WTC11 (cell line): ENCODE data around the gene HS1BP3.

Experiments used
- CREB1 ChIP-seq: sonication (generic); formaldehyde crosslinking; IDR thresholded peaks from 2 replicates; pipeline ENCODE4 v1.8.0; 2023; ENCODE audit warnings: mild to moderate bottlenecking, missing genetic modification reagents
- E2F1 ChIP-seq: sonication (generic); formaldehyde crosslinking; IDR thresholded peaks from 2 replicates; pipeline ENCODE4 v1.8.0; 2022; ENCODE audit warnings: mild to moderate bottlenecking, missing genetic modification reagents
- ELF4 ChIP-seq: sonication (generic); formaldehyde crosslinking; IDR thresholded peaks from 2 replicates; pipeline ENCODE4 v1.8.1; 2022; ENCODE audit warnings: low read depth, mild to moderate bottlenecking, moderate library complexity, missing genetic modification reagents
- FOXJ3 ChIP-seq: sonication (generic); formaldehyde crosslinking; IDR thresholded peaks from 2 replicates; pipeline ENCODE4 v1.9.0; 2021; ENCODE audit warnings: missing genetic modification reagents, mild to moderate bottlenecking, borderline replicate concordance
- IRF1 ChIP-seq: sonication (generic); formaldehyde crosslinking; IDR thresholded peaks from 2 replicates; pipeline ENCODE4 v1.8.0; 2023; ENCODE audit warnings: missing genetic modification reagents
- NFATC4 ChIP-seq: fragments of 250-450 bp; sonication (Bioruptor Pico); IDR thresholded peaks from 2 replicates; pipeline ENCODE4 v1.9.0; 2021; ENCODE audit warnings: mild to moderate bottlenecking
- RELA ChIP-seq: sonication (generic); formaldehyde crosslinking; IDR thresholded peaks from 2 replicates; pipeline ENCODE4 v1.8.1; 2022; ENCODE audit warnings: missing genetic modification reagents, mild to moderate bottlenecking, borderline replicate concordance
- TEAD1 ChIP-seq: sonication (generic); formaldehyde crosslinking; IDR thresholded peaks from 2 replicates; pipeline ENCODE4 v1.8.0; 2022; ENCODE audit warnings: mild to moderate bottlenecking, missing genetic modification reagents
- USF1 ChIP-seq: sonication (generic); formaldehyde crosslinking; IDR thresholded peaks from 2 replicates; pipeline ENCODE4 v1.8.0; 2022; ENCODE audit warnings: mild to moderate bottlenecking, missing genetic modification reagents
- ZBTB21 ChIP-seq: sonication (generic); formaldehyde crosslinking; IDR thresholded peaks from 2 replicates; pipeline ENCODE4 v1.8.1; 2023; ENCODE audit warnings: mild to moderate bottlenecking, missing genetic modification reagents, borderline replicate concordance
- TF ChIP-seq, protein P1 (sequence below): sonication (generic); formaldehyde crosslinking; IDR thresholded peaks from 2 replicates; pipeline ENCODE4 v1.8.0; 2022; ENCODE audit warnings: mild to moderate bottlenecking, missing genetic modification reagents

GRCh38 chr2:20698916-20699613, 48.2 kb upstream of the HS1BP3 start:
- TF ChIP-seq, protein P1, sequence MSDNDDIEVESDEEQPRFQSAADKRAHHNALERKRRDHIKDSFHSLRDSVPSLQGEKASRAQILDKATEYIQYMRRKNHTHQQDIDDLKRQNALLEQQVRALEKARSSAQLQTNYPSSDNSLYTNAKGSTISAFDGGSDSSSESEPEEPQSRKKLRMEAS (CRISPR knock-in tag), result no peak
- no peak for TF ChIP-seq RELA (CRISPR knock-in tag)
- no peak for TF ChIP-seq FOXJ3 (CRISPR knock-in tag)
- TF ChIP-seq ELF4 (CRISPR knock-in tag), result no peak
- TF ChIP-seq IRF1, result no peak
- no peak for TF ChIP-seq CREB1 (CRISPR knock-in tag)
- no peak for TF ChIP-seq NFATC4 (CRISPR knock-in tag)
- TF ChIP-seq E2F1 (CRISPR knock-in tag), result no peak
- no peak for TF ChIP-seq USF1 (CRISPR knock-in tag)
- TF ChIP-seq ZBTB21 (CRISPR knock-in tag), result no peak
- TF ChIP-seq TEAD1 (CRISPR knock-in tag), result no peak
